Panc1 (cell line): ENCODE results near the gene PHYHIPL.
A peak's percentile ranks its signal among the peaks of the same experiment; 100 is the strongest.

Source experiments
- REST ChIP-seq, 2 experiments: IDR thresholded peaks; 2 replicates each; pipeline ENCODE4 v1.6.1; 2011 to 2012; ENCODE audit warnings: low read depth in 2 of 2, control low read depth in 1 of 2, low read length in 1 of 2, mild to moderate bottlenecking in 1 of 2, moderate library complexity in 1 of 2; ENCODE audit not compliant: insufficient read depth in 1 of 2
- TF ChIP-seq, protein P1 (sequence below): fragments of 450-650 bp; IDR thresholded peaks from 2 replicates; pipeline ENCODE4 v1.5.1; 2017; ENCODE audit warnings: mild to moderate bottlenecking

GRCh38 chr10:59234816-59235429 lies 58.5 kb downstream of the PHYHIPL start:
- TF ChIP-seq REST (IDR thresholded peaks at IDR 0.05; ENCODE audit: insufficient read depth in 1 of 2, low read depth in 2 of 2, low read length in 1 of 2): no peak
- TF ChIP-seq, protein P1, sequence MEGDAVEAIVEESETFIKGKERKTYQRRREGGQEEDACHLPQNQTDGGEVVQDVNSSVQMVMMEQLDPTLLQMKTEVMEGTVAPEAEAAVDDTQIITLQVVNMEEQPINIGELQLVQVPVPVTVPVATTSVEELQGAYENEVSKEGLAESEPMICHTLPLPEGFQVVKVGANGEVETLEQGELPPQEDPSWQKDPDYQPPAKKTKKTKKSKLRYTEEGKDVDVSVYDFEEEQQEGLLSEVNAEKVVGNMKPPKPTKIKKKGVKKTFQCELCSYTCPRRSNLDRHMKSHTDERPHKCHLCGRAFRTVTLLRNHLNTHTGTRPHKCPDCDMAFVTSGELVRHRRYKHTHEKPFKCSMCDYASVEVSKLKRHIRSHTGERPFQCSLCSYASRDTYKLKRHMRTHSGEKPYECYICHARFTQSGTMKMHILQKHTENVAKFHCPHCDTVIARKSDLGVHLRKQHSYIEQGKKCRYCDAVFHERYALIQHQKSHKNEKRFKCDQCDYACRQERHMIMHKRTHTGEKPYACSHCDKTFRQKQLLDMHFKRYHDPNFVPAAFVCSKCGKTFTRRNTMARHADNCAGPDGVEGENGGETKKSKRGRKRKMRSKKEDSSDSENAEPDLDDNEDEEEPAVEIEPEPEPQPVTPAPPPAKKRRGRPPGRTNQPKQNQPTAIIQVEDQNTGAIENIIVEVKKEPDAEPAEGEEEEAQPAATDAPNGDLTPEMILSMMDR: peak; percentile 68; the same call in 1 of the 2 replicates
